GM19397 (cell line): ENCODE data around the gene SLC4A1AP.
"Not testable (repeated sequence)": the region's sequence is repeated elsewhere in the genome, so short reads cannot be mapped to it uniquely, and the experiment has no call there.

Experiments used
- ATAC-seq: cut with Tn5 transposase; IDR thresholded peaks from one replicate; pipeline ENCODE4 v1.9.1; 2021; ENCODE audit warnings: mild to moderate bottlenecking, moderate library complexity; ENCODE audit not compliant: unreplicated experiment

SLC4A1AP gene

GRCh38 chr2:27652341-27652740 is 11.3 kb upstream of the SLC4A1AP start:
- no peak for ATAC-seq

GRCh38 chr2:27652790-27653189 is 10.9 kb upstream of the SLC4A1AP start:
- ATAC-seq: no peak

- ATAC-seq: no peak
Measured at GRCh38 chr2:27653397-27653796, 10.3 kb upstream of the SLC4A1AP start.

- ATAC-seq: no peak
Measured at GRCh38 chr2:27655155-27655951, 8.3 kb upstream of the SLC4A1AP start.

GRCh38 chr2:27661371-27661770 is 2.3 kb upstream of the SLC4A1AP start:
- no peak for ATAC-seq

GRCh38 chr2:27664154-27664574 is 475 bp downstream of the SLC4A1AP start:
- ATAC-seq: no peak

GRCh38 chr2:27664622-27665363 is 1.1 kb downstream of the SLC4A1AP start:
- no peak for ATAC-seq

- no peak for ATAC-seq
Measured at GRCh38 chr2:27667446-27667845, 3.8 kb downstream of the SLC4A1AP start.

- no peak for ATAC-seq
Measured at GRCh38 chr2:27671235-27671634, 7.5 kb downstream of the SLC4A1AP start.

- ATAC-seq: no peak
Measured at GRCh38 chr2:27672723-27673486, 9.2 kb downstream of the SLC4A1AP start.

GRCh38 chr2:27680571-27680970 is 16.9 kb downstream of the SLC4A1AP start:
- no peak for ATAC-seq

GRCh38 chr2:27681841-27682240 is 18.2 kb downstream of the SLC4A1AP start:
- no peak for ATAC-seq

- ATAC-seq: not testable (repeated sequence)
Measured at GRCh38 chr2:27682334-27682771, 18.7 kb downstream of the SLC4A1AP start.

GRCh38 chr2:27683390-27684071 is 19.8 kb downstream of the SLC4A1AP start:
- peak; percentile 74 for ATAC-seq

- not testable (repeated sequence) for ATAC-seq
Measured at GRCh38 chr2:27685006-27685405, 21.3 kb downstream of the SLC4A1AP start.

GRCh38 chr2:27685577-27685976 is 21.9 kb downstream of the SLC4A1AP start:
- ATAC-seq: no peak

GRCh38 chr2:27687232-27687631 is 23.5 kb downstream of the SLC4A1AP start:
- no peak for ATAC-seq

GRCh38 chr2:27689424-27689823 is 25.7 kb downstream of the SLC4A1AP start:
- ATAC-seq: no peak

GRCh38 chr2:27690052-27690451 is 26.4 kb downstream of the SLC4A1AP start:
- no peak for ATAC-seq

GRCh38 chr2:27697660-27698059 is 34.0 kb downstream of the SLC4A1AP start:
- ATAC-seq: no peak

GRCh38 chr2:27701676-27702075 is 38.0 kb downstream of the SLC4A1AP start:
- ATAC-seq: no peak
